ENCODE measurements around the gene NXF3. TPM values are rescaled to one million over a fixed set of nuclear protein-coding genes. Genes with fewer than 3 reads are reported as not detected.
"Not testable (repeated sequence)": the region's sequence is repeated elsewhere in the genome, so short reads cannot be mapped to it uniquely, and the experiment has no call there.

NXF3 gene, protein sequence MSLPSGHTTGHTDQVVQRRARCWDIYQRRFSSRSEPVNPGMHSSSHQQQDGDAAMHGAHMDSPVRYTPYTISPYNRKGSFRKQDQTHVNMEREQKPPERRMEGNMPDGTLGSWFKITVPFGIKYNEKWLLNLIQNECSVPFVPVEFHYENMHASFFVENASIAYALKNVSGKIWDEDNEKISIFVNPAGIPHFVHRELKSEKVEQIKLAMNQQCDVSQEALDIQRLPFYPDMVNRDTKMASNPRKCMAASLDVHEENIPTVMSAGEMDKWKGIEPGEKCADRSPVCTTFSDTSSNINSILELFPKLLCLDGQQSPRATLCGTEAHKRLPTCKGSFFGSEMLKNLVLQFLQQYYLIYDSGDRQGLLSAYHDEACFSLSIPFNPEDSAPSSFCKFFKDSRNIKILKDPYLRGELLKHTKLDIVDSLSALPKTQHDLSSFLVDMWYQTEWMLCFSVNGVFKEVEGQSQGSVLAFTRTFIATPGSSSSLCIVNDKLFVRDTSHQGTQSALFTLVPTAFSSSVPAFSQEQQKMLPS
- not detected for polyA plus RNA-seq (2013, experiment 1 of 2)
- not detected for polyA plus RNA-seq (2013, experiment 2 of 2)

DNA sequence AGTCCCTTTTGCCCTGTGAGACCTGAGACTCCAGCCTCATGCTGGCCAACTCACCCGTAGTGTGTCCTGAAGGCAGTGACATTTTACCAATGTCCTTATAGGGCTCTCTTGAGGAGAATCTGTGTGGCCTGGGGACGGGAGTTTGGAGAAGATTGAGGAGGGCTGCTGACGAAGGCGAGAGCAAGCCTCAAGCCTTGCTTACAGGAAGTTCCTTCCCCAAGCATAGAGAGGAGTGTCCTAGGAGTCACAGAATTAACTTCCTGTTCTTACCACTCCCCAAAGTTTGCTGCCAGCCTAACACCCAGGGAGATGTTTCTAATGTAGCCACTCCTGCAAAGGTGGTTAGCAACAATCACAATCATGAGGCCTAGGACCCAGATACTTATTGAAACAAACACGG lies at the start of gene NXF3:
Gene NXF3 (minus strand): TSS at position 202 of the 400 bp plus-strand sequence. CDS start 120 bp downstream, at position 82.
- WGBS = 75% methylated on average over 4 of the region's 5 CpGs
- H2AK5ac ChIP-seq (ENCODE audit: low read length, severe bottlenecking) = no peak within 1 kb of the TSS
- H4K91ac ChIP-seq (ENCODE audit: low read length) = no peak within 1 kb of the TSS
- no peak within 1 kb of the TSS for H2BK5ac ChIP-seq (ENCODE audit: low read depth, low read length, poor library complexity, severe bottlenecking)
- H3K4me1 ChIP-seq (ENCODE audit: control insufficient read depth, insufficient read depth, low read depth, low read length) = no peaks in the 10 kb centered on the region
- no peak within 1 kb of the TSS for H3K4me3 ChIP-seq (ENCODE audit: insufficient read depth in 1 of 2, low read depth in 1 of 2, low read length in 2 of 2)
- no peak within 1 kb of the TSS for H3K4ac ChIP-seq (ENCODE audit: low read depth in 1 of 2, low read length in 2 of 2)
- no peak within 1 kb of the TSS for H4K8ac ChIP-seq (ENCODE audit: low read length)
- no peak within 1 kb of the TSS for H3K18ac ChIP-seq (ENCODE audit: low read depth in 1 of 2, low read length in 2 of 2)
- no peak within 1 kb of the TSS for H2BK12ac ChIP-seq (ENCODE audit: low read length in 2 of 2)
- no peaks in the 10 kb centered on the region for H3K36me3 ChIP-seq (ENCODE audit: control insufficient read depth in 1 of 2, insufficient read depth in 2 of 2, low read depth in 1 of 2, low read length in 2 of 2)
- no peak within 1 kb of the TSS for H3K27ac ChIP-seq (ENCODE audit: low read length, poor library complexity, severe bottlenecking)
- peaks cover 0 to 18% of the 10 kb centered on the region in 2 experiments for H3K27me3 ChIP-seq (ENCODE audit: control insufficient read depth in 1 of 2, insufficient read depth in 1 of 2, low read length in 2 of 2)
- no peak within 1 kb of the TSS for H3K9ac ChIP-seq (ENCODE audit: low read length)
- H2BK15ac ChIP-seq (ENCODE audit: low read depth, poor library complexity, severe bottlenecking) = no peak within 1 kb of the TSS
- no peaks in the 10 kb centered on the region for H3K79me1 ChIP-seq (replicated peaks; ENCODE audit: low read length, poor library complexity, severe bottlenecking)
- no peak within 1 kb of the TSS for H3K14ac ChIP-seq (ENCODE audit: low read length in 2 of 2)
- H2BK120ac ChIP-seq (ENCODE audit: low read depth, low read length) = no peak within 1 kb of the TSS
- H2AFZ ChIP-seq (ENCODE audit: low read depth, low read length) = no peak within 1 kb of the TSS
- no peak for DNase-seq
- no peaks in the 10 kb centered on the region for H3K9me3 ChIP-seq (ENCODE audit: control insufficient read depth, low read length)
- no peak within 1 kb of the TSS for H3K23ac ChIP-seq (ENCODE audit: low read length in 2 of 2)
- H3K4me2 ChIP-seq (ENCODE audit: low read length, poor library complexity, severe bottlenecking) = no peak within 1 kb of the TSS

DNA sequence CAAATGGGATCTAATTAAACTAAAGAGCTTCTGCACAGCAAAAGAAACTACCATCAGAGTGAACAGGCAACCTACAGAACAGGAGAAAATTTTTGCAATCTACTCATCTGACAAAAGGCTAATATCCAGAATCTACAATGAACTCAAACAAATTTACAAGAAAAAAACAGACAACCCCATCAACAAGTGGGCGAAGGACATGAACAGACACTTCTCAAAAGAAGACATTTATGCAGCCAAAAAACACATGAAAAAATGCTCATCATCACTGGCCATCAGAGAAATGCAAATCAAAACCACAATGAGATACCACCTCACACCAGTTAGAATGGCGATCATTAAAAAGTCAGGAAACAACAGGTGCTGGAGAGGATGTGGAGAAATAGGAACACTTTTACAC lies 43.6 kb upstream of the NXF3 start:
- H3K79me1 ChIP-seq (replicated peaks; ENCODE audit: low read length, poor library complexity, severe bottlenecking); H2BK15ac ChIP-seq (ENCODE audit: low read depth, poor library complexity, severe bottlenecking); H3K27ac ChIP-seq (ENCODE audit: low read length, poor library complexity, severe bottlenecking); H2BK120ac ChIP-seq (ENCODE audit: low read depth, low read length); H2AFZ ChIP-seq (ENCODE audit: low read depth, low read length); H3K36me3 ChIP-seq (ENCODE audit: control insufficient read depth in 1 of 2, insufficient read depth in 2 of 2, low read depth in 1 of 2, low read length in 2 of 2); H2AK5ac ChIP-seq (ENCODE audit: low read length, severe bottlenecking); H3K4me3 ChIP-seq (ENCODE audit: insufficient read depth in 1 of 2, low read depth in 1 of 2, low read length in 2 of 2); H3K4ac ChIP-seq (ENCODE audit: low read depth in 1 of 2, low read length in 2 of 2); H3K14ac ChIP-seq (ENCODE audit: low read length in 2 of 2); H3K4me2 ChIP-seq (ENCODE audit: low read length, poor library complexity, severe bottlenecking); H3K23ac ChIP-seq (ENCODE audit: low read length in 2 of 2); H4K8ac ChIP-seq (ENCODE audit: low read length); H4K91ac ChIP-seq (ENCODE audit: low read length); H2BK12ac ChIP-seq (ENCODE audit: low read length in 2 of 2); H3K18ac ChIP-seq (ENCODE audit: low read depth in 1 of 2, low read length in 2 of 2); DNase-seq; H3K27me3 ChIP-seq (ENCODE audit: control insufficient read depth in 1 of 2, insufficient read depth in 1 of 2, low read length in 2 of 2); H3K9me3 ChIP-seq (ENCODE audit: control insufficient read depth, low read length); H3K4me1 ChIP-seq (ENCODE audit: control insufficient read depth, insufficient read depth, low read depth, low read length); H3K9ac ChIP-seq (ENCODE audit: low read length); H2BK5ac ChIP-seq (ENCODE audit: low read depth, low read length, poor library complexity, severe bottlenecking): not testable (repeated sequence)
- no CpG with 5 or more reads among the region's 2 CpGs for WGBS

DNA sequence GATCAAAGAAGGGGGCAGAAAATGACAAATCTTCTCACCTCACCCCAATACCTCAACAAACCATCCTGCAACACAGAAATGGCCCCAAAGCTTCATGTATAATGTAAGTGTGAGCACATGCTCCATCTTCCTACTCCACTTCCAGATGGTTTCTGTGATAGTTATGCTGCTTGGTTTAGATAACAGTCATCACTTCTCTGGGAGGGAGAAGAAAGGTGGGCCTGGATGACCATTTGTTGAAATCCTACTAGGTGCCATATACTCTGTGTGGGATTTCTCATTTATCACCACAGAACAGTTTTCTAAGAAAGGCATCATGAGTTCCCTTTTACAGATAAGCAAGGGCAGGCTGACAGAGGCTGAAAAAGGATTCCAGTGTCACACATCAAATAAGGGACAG lies 31.3 kb upstream of the NXF3 start:
- peaks cover 0 to 27% of the 10 kb centered on the region in 2 experiments for H3K27me3 ChIP-seq (ENCODE audit: control insufficient read depth in 1 of 2, insufficient read depth in 1 of 2, low read length in 2 of 2)
- no peak overlapping the region for H3K18ac ChIP-seq (ENCODE audit: low read depth in 1 of 2, low read length in 2 of 2)
- H2AK5ac ChIP-seq (ENCODE audit: low read length, severe bottlenecking) = no peak overlapping the region
- H4K8ac ChIP-seq (ENCODE audit: low read length) = no peak overlapping the region
- H2BK5ac ChIP-seq (ENCODE audit: low read depth, low read length, poor library complexity, severe bottlenecking) = no peak overlapping the region
- H2AFZ ChIP-seq (ENCODE audit: low read depth, low read length) = no peak overlapping the region
- no peak overlapping the region for H3K4me2 ChIP-seq (ENCODE audit: low read length, poor library complexity, severe bottlenecking)
- no peak overlapping the region for H3K14ac ChIP-seq (ENCODE audit: low read length in 2 of 2)
- H3K4ac ChIP-seq (ENCODE audit: low read depth in 1 of 2, low read length in 2 of 2) = no peak overlapping the region
- peaks cover 6% of the 10 kb centered on the region for H3K9me3 ChIP-seq (ENCODE audit: control insufficient read depth, low read length)
- no peak overlapping the region for H2BK120ac ChIP-seq (ENCODE audit: low read depth, low read length)
- no peak overlapping the region for H3K27ac ChIP-seq (ENCODE audit: low read length, poor library complexity, severe bottlenecking)
- no peak overlapping the region for H3K23ac ChIP-seq (ENCODE audit: low read length in 2 of 2)
- no peak for DNase-seq
- H3K36me3 ChIP-seq (ENCODE audit: control insufficient read depth in 1 of 2, insufficient read depth in 2 of 2, low read depth in 1 of 2, low read length in 2 of 2) = no peaks in the 10 kb centered on the region
- H3K9ac ChIP-seq (ENCODE audit: low read length) = no peak overlapping the region
- no peak overlapping the region for H2BK15ac ChIP-seq (ENCODE audit: low read depth, poor library complexity, severe bottlenecking)
- no peak overlapping the region for H2BK12ac ChIP-seq (ENCODE audit: low read length in 2 of 2)
- no peaks in the 10 kb centered on the region for H3K4me1 ChIP-seq (ENCODE audit: control insufficient read depth, insufficient read depth, low read depth, low read length)
- H4K91ac ChIP-seq (ENCODE audit: low read length) = no peak overlapping the region
- no peak overlapping the region for H3K4me3 ChIP-seq (ENCODE audit: insufficient read depth in 1 of 2, low read depth in 1 of 2, low read length in 2 of 2)
- H3K79me1 ChIP-seq (replicated peaks; ENCODE audit: low read length, poor library complexity, severe bottlenecking) = no peaks in the 10 kb centered on the region

DNA sequence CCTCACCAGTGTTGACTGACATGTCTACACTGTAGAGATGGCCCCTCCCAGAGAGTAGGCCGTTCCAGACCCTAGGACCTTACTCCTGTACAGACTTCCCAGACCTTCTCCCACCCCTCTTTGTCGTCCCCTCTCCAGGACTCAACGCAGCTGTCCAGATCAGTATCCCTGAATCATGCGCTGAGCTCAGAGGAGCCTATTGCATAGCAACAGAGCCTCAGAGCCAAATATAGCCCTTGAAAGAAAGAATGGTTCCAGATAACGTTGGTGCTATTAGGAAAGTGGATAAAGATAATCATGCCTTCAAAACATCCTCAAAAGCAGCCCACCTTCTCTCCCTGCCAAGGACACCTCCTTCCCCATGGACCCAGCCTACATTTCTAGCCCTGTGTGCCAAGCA lies 27.8 kb upstream of the NXF3 start:
- no peak overlapping the region for H2BK15ac ChIP-seq (ENCODE audit: low read depth, poor library complexity, severe bottlenecking)
- H2AK5ac ChIP-seq (ENCODE audit: low read length, severe bottlenecking) = no peak overlapping the region
- H4K91ac ChIP-seq (ENCODE audit: low read length) = no peak overlapping the region
- H3K23ac ChIP-seq (ENCODE audit: low read length in 2 of 2) = no peak overlapping the region
- no peaks in the 10 kb centered on the region for H3K79me1 ChIP-seq (replicated peaks; ENCODE audit: low read length, poor library complexity, severe bottlenecking)
- H2AFZ ChIP-seq (ENCODE audit: low read depth, low read length) = no peak overlapping the region
- no peak overlapping the region for H3K4me2 ChIP-seq (ENCODE audit: low read length, poor library complexity, severe bottlenecking)
- H3K36me3 ChIP-seq (ENCODE audit: control insufficient read depth in 1 of 2, insufficient read depth in 2 of 2, low read depth in 1 of 2, low read length in 2 of 2) = no peaks in the 10 kb centered on the region
- no peak overlapping the region for H3K4me3 ChIP-seq (ENCODE audit: insufficient read depth in 1 of 2, low read depth in 1 of 2, low read length in 2 of 2)
- no peak overlapping the region for H3K14ac ChIP-seq (ENCODE audit: low read length in 2 of 2)
- no peak overlapping the region for H3K27ac ChIP-seq (ENCODE audit: low read length, poor library complexity, severe bottlenecking)
- DNase-seq = no peak
- no peak overlapping the region for H4K8ac ChIP-seq (ENCODE audit: low read length)
- H2BK12ac ChIP-seq (ENCODE audit: low read length in 2 of 2) = no peak overlapping the region
- peaks cover 0 to 25% of the 10 kb centered on the region in 2 experiments for H3K27me3 ChIP-seq (ENCODE audit: control insufficient read depth in 1 of 2, insufficient read depth in 1 of 2, low read length in 2 of 2)
- H3K4ac ChIP-seq (ENCODE audit: low read depth in 1 of 2, low read length in 2 of 2) = no peak overlapping the region
- H2BK120ac ChIP-seq (ENCODE audit: low read depth, low read length) = no peak overlapping the region
- no peak overlapping the region for H3K9ac ChIP-seq (ENCODE audit: low read length)
- peaks cover 6% of the 10 kb centered on the region for H3K9me3 ChIP-seq (ENCODE audit: control insufficient read depth, low read length)
- H2BK5ac ChIP-seq (ENCODE audit: low read depth, low read length, poor library complexity, severe bottlenecking) = no peak overlapping the region
- H3K18ac ChIP-seq (ENCODE audit: low read depth in 1 of 2, low read length in 2 of 2) = no peak overlapping the region
- WGBS = 76% methylated on average over 2 of the region's 5 CpGs
- no peaks in the 10 kb centered on the region for H3K4me1 ChIP-seq (ENCODE audit: control insufficient read depth, insufficient read depth, low read depth, low read length)
